ENCODE measurements around the gene EFCAB13. TPM values are rescaled to one million over a fixed set of nuclear protein-coding genes. Genes with fewer than 3 reads are reported as not detected.

EFCAB13 gene, protein sequence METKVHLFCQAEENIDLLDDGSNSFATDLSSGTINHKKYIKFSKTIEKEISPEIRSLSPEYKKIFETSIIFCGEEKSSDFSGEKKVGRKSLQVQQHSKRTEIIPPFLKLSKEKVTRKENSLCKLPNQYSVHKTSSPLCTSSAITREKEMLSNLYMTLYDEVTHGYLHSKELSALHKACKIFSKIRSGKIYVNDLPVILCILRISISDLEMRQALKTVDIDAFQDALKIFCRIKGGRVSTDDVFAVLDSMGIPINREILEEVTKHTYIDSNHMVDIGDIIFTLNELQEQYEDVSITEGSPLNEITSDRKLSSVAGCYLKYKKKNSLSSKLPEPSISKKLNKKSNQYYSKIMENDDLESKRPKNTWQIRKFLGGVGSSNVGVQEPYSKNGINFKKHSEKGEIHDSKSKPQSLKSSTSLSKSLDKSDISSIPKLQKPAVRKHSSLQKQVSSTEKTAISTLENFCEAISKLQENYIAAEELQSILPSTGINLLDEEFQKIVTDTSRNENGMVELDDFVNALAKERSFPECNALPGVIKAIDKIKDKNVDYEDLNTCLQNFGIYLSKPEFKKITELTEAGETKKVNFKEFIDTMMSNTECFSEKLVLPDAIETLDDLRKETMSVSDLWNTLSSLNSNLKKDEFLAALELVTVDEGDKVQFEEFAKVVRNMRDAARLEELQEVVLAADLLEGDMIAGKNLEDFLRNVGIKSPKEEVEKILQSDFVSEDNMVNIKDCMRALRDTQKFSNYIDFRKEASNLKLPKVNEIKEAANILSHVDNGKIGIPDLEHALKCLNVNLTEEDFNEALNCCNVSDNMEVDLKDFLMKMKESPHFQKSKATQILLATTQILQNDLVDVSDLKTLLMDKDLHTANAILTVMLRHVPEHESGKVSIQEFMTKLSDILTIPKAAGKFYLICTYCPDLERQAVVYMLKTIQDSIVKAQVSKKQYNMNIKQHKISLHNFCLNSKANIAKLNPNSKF
- total RNA-seq = 7.4 TPM

DNA sequence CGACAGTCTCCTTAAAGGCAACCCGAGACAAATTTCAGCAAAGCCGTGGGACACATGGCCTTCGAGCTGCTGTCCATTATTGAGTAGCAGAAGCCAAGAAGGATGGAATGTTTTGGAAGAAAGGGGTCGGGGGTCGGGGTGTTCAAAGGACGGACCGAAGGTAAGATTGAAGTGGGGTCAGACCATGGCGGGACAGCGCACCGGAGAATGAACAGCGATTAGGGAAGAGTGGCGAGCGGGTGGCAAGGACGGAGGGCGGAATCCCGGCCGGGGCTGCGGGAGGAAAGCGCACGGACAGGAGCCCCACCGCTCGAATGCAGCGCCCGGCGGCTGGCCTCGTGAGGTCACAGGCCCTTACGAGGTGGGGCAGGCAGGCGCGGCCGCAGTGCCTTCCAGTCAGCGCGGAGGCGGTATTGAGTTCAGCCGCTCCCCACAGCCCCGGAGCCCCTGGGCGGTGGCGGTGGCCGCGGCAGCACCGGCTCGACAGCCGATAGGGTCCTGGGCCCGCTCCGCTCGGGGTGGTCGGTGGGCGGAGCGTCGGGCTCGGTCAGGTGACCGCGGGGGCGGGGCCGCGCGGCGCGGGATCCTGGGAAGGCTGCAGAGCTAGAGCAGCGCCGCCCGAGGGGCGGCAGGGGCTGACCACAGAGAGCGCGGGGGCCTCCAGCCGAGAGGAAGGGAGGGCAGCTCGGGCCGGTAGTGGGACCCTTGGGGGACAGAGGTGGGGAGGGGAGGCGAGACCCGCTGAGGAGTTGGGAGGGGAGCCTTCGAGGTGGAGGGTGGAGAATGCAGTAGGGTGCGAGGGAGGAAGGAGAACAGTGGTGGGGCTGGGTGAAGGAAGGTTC, at the start of gene EFCAB13:
Gene EFCAB13 (plus strand): TSS at position 574 of the 842 bp plus-strand sequence. CDS start 4,399 bp downstream, outside the sequence.

Other genes with a start within 250 kb of the EFCAB13 start
- 103 TPM for gene CDC27, start 134.7 kb upstream of the EFCAB13 start, total RNA-seq
- 3.9 TPM for gene MYL4, start 114.6 kb upstream of the EFCAB13 start, total RNA-seq
- 2.1 TPM for gene ITGB3, start 70.1 kb upstream of the EFCAB13 start, total RNA-seq
- gene NPEPPS, start 207.2 kb downstream of the EFCAB13 start, total RNA-seq = 191 TPM